HCT116 (cell line): ENCODE results near the gene FERMT3. TPM values are rescaled to one million over a fixed set of nuclear protein-coding genes. Genes with fewer than 3 reads are reported as not detected.

Experiments used
- ATAC-seq: fragments of 200-7000 bp; cut with Tn5 transposase; 2 replicates; pipeline ENCODE4 v1.9.1; 2020; ENCODE audit warnings: mild to moderate bottlenecking, moderate library complexity
- BruUV-seq: library from RNA; stranded (reverse); fragments of 400-500 nt; replicated peaks from 2 replicates; lab custom pipeline; 2021; lab: Mats Ljungman, UMichigan
- CTCF ChIA-PET: fragments of 300-600 bp; sonication (Branson Sonifier 250); formaldehyde crosslinking; loops from one replicate; lab custom pipeline; 2021; ENCODE audit warnings: antibody characterized with exemption; lab: Charles Lee
- POLR2A ChIA-PET: fragments of 300-600, 350-600 bp; sonication (Branson Sonifier 250); formaldehyde crosslinking; loops from one replicate; lab custom pipeline; 2021; ENCODE audit warnings: antibody characterized with exemption; lab: Charles Lee
- RAD21 ChIA-PET, 2 experiments: fragments of 300-600 bp; sonication (Branson Sonifier 250); formaldehyde crosslinking; loops; one replicate each; lab custom pipeline; 2023; ENCODE audit warnings: low total read pairs in 2 of 2; ENCODE audit not compliant: uncharacterized antibody in 2 of 2, unreplicated experiment in 2 of 2, low non-redundant PET in 1 of 2; lab: Charles Lee
- DNase-seq: peaks from one replicate; pipeline ENCODE4 v3.0.0-alpha.2; 2010; ENCODE audit warnings: low read depth, low spot score
- H2AFZ ChIP-seq: fragments of 200-600 bp; shearing (Covaris generic), sonication (generic); 2 replicates; pipeline ENCODE4 v1.6.1; 2017; ENCODE audit warnings: low read depth, mixed run types, mixed read lengths, antibody characterized with exemption, low read length; ENCODE audit not compliant: poor library complexity, severe bottlenecking
- H3K27ac ChIP-seq: 2 replicates; pipeline ENCODE4 v1.5.1; 2012; ENCODE audit warnings: low read depth, low read length
- H3K27me3 ChIP-seq: fragments of 200-600 bp; sonication (generic); 2 replicates; pipeline ENCODE4 v1.6.1; 2016; ENCODE audit warnings: mixed run types, low read length, mixed read lengths; ENCODE audit not compliant: insufficient read depth
- H3K36me3 ChIP-seq, 2 experiments: fragments of 200-500 bp in 1 of 2; fragments of 200-600 bp in 1 of 2; sonication (Bioruptor generic) in 1 of 2; sonication (generic) in 1 of 2; 2 replicates each; pipeline versions ENCODE4 v1.5.1 to v1.6.1; 2014 to 2016; ENCODE audit warnings: low read length in 2 of 2, inconsistent platforms in 1 of 2, mixed read lengths in 1 of 2, mixed run types in 1 of 2; ENCODE audit not compliant: insufficient read depth in 2 of 2, control insufficient read depth in 1 of 2
- H3K4me1 ChIP-seq, 2 experiments: fragments of 200-600 bp in 1 of 2; sonication (generic) in 1 of 2; 2 replicates each; pipeline versions ENCODE4 v1.5.1 to v1.6.1; 2012 to 2017; ENCODE audit warnings: low read length in 2 of 2, inconsistent platforms in 1 of 2, mild to moderate bottlenecking in 1 of 2, mixed read lengths in 1 of 2, mixed run types in 1 of 2, moderate library complexity in 1 of 2; ENCODE audit not compliant: insufficient read depth in 2 of 2, control insufficient read depth in 1 of 2
- H3K4me2 ChIP-seq: fragments of 200-600 bp; sonication (generic); 2 replicates; pipeline ENCODE4 v1.6.1; 2017; ENCODE audit warnings: mixed run types, low read length, mixed read lengths
- H3K4me3 ChIP-seq, 2 experiments: fragments of 200-600 bp in 1 of 2; sonication (generic) in 1 of 2; replicated peaks in 1 of 2; 2 replicates each; pipeline ENCODE4 v1.5.1; 2011 to 2016; ENCODE audit warnings: low read length in 2 of 2, control low read depth in 1 of 2, low read depth in 1 of 2, mild to moderate bottlenecking in 1 of 2, mixed read lengths in 1 of 2, mixed run types in 1 of 2
- H3K79me2 ChIP-seq: fragments of 200-600 bp; sonication (generic); 2 replicates; pipeline ENCODE4 v1.6.1; 2017; ENCODE audit warnings: mild to moderate bottlenecking, mixed run types, low read length, moderate library complexity, mixed read lengths; ENCODE audit not compliant: insufficient read depth
- H3K9ac ChIP-seq: fragments of 200-600 bp; sonication (generic); 2 replicates; pipeline ENCODE4 v1.6.1; 2016; ENCODE audit warnings: low read length, mixed read lengths
- H3K9me2 ChIP-seq: fragments of 200-600 bp; sonication (generic), shearing (Covaris generic); 2 replicates; pipeline ENCODE4 v1.6.1; 2017; ENCODE audit warnings: mixed run types, mild to moderate bottlenecking, moderate library complexity; ENCODE audit not compliant: insufficient read depth
- H3K9me3 ChIP-seq, 2 experiments: fragments of 200-500 bp in 1 of 2; fragments of 200-600 bp in 1 of 2; sonication (Bioruptor generic) in 1 of 2; sonication (generic) in 1 of 2; 2 replicates each; pipeline ENCODE4 v1.6.1; 2014 to 2017; ENCODE audit warnings: low read length in 2 of 2, mixed read lengths in 2 of 2, inconsistent platforms in 1 of 2, low read depth in 1 of 2, mild to moderate bottlenecking in 1 of 2, mixed run types in 1 of 2, moderate library complexity in 1 of 2; ENCODE audit not compliant: control insufficient read depth in 1 of 2, insufficient read depth in 1 of 2
- H4K20me1 ChIP-seq: fragments of 200-600 bp; sonication (generic), shearing (Covaris generic); 2 replicates; pipeline ENCODE4 v1.6.1; 2017; ENCODE audit warnings: mixed run types, mild to moderate bottlenecking, moderate library complexity; ENCODE audit not compliant: insufficient read depth
- CTCF ChIP-seq, 3 experiments: fragments of 200-600 bp in 1 of 3; sonication (generic) in 1 of 3; IDR thresholded peaks in 2 of 3; conservative IDR thresholded peaks in 1 of 3; 2 replicates each; pipeline ENCODE4 v1.5.1; 2012 to 2017; ENCODE audit warnings: low read depth in 2 of 3, low read length in 2 of 3, antibody characterized with exemption in 1 of 3, borderline replicate concordance in 1 of 3, control low read depth in 1 of 3, mild to moderate bottlenecking in 1 of 3, mixed read lengths in 1 of 3, mixed run types in 1 of 3, moderate library complexity in 1 of 3; ENCODE audit not compliant: insufficient read depth in 1 of 3
- ELF1 ChIP-seq: IDR thresholded peaks from 2 replicates; pipeline ENCODE4 v1.6.1; 2012; ENCODE audit warnings: low read depth, borderline replicate concordance
- REST ChIP-seq: IDR thresholded peaks from 2 replicates; pipeline ENCODE4 v1.6.1; 2012; ENCODE audit warnings: low read depth
- intact Hi-C: fragments of 100-400 bp; cut with micrococcal nuclease; formaldehyde crosslinking; loops from 2 replicates; pipeline ENCODE4 v1.10.0; 2022
- total RNA-seq: library from RNA; stranded (reverse); gene quantifications from one replicate; pipeline ENCODE4 v1.2.1, GENCODE V29; 2021; ENCODE audit not compliant: unreplicated experiment

Gene FERMT3
- total RNA-seq, 1 experiment from 2014 or later = 4.3 TPM

GRCh38 chr11:64258356-64258755 lies 51.8 kb downstream of the FERMT3 start:
- POLR2A ChIA-PET = interaction anchor here (1.2 kb wide), 1 partner anchor 10 kb away, joined by 3 read pairs; no protein-coding TSS in a partner anchor
- DNase-seq (no peak), ATAC-seq (no peak)
- no peaks in the 10 kb centered on the region for H3K27me3 ChIP-seq
- CTCF ChIA-PET = interaction anchor here (1.1 kb wide), 1 partner anchor 9 kb away, joined by 3 read pairs; no protein-coding TSS in a partner anchor
- no TSS peak for BruUV-seq
- H3K27ac ChIP-seq = no peak overlapping the region
- no peaks in the 10 kb centered on the region for H3K9me3 ChIP-seq
- peaks cover 5 to 15% of the 10 kb centered on the region in 2 experiments; a peak in 3 of 4 replicates for H3K4me1 ChIP-seq
- H3K36me3 ChIP-seq = peaks cover 27 to 60% of the 10 kb centered on the region in 2 experiments; a peak in 3 of 4 replicates
- H4K20me1 ChIP-seq = no peaks in the 10 kb centered on the region
- intact Hi-C loops = no loop called here
- no peak overlapping the region for H2AFZ ChIP-seq
- H3K4me3 ChIP-seq = no peak overlapping the region
- no peak for TF ChIP-seq REST
- no peak for TF ChIP-seq CTCF (IDR thresholded peaks at IDR 0.05 in 2 of 3, conservative IDR thresholded peaks at IDR 0.05 in 1 of 3; ENCODE audit: borderline replicate concordance in 1 of 3, insufficient read depth in 1 of 3, low read depth in 2 of 3, low read length in 2 of 3)
- TF ChIP-seq ELF1 = no peak
- no peak overlapping the region for H3K4me2 ChIP-seq
- H3K79me2 ChIP-seq = peaks cover 21% of the 10 kb centered on the region
- H3K9ac ChIP-seq = no peak overlapping the region
- RAD21 ChIA-PET = no interaction called here
- H3K9me2 ChIP-seq = no peaks in the 10 kb centered on the region
